GM19043 (cell line): ENCODE results near the gene DIDO1.

ENCODE experiments used
- ATAC-seq: cut with Tn5 transposase; IDR thresholded peaks from one replicate; pipeline ENCODE4 v1.9.1; 2021; ENCODE audit warnings: low read depth; ENCODE audit not compliant: unreplicated experiment

DIDO1 gene

GRCh38 chr20:62926229-62927127 is at the start of gene DIDO1:
Gene DIDO1, minus strand, starts transcription at chr20:62926505.
- ATAC-seq, result peak; percentile 56

- ATAC-seq, result no peak
Measured at GRCh38 chr20:62975251-62975760, 49.0 kb upstream of the DIDO1 start.

GRCh38 chr20:62972845-62973745 is 46.8 kb upstream of the DIDO1 start:
- ATAC-seq, result no peak

GRCh38 chr20:62971950-62972844 is 45.9 kb upstream of the DIDO1 start:
- ATAC-seq, result no peak

DNA sequence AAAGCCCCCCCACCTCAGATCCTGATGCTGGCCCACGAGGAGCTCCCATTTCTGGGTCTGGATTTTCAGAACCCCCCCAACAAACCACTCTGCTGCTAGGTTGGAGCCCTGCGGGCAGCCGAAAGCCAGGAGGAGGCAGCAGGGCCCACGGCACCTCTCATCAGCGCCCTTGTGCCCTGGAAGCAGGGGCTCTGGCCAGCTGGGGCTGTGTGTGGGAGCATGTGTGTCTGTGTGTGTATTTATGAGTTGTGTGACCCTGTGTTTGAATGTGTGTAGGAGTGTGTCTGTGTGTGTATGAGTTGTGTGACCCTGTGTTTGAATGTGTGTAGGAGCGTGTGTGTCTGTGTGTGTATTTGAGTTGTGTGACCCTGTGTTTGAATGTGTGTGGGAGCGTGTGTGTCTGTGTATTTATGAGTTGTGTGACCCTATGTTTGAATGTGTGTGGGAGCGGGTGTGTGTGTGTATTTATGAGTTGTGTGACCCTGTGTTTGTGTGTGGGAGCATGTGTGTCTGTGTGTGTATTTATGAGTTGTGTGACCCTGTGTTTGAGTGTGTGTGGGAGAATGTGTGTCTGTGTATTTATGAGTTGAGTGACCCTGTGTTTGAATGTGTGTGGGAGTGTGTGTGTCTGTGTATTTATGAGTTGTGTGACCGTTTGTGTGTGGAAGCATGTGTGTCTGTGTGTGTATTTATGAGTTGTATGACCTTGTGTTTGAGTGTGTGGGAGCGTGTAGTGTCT is 45.1 kb upstream of the DIDO1 start:
- ATAC-seq, result no peak

GRCh38 chr20:62970307-62971210 is 44.3 kb upstream of the DIDO1 start:
- ATAC-seq, result no peak

- ATAC-seq, result no peak
Measured at GRCh38 chr20:62969939-62970306, 43.6 kb upstream of the DIDO1 start.

DNA sequence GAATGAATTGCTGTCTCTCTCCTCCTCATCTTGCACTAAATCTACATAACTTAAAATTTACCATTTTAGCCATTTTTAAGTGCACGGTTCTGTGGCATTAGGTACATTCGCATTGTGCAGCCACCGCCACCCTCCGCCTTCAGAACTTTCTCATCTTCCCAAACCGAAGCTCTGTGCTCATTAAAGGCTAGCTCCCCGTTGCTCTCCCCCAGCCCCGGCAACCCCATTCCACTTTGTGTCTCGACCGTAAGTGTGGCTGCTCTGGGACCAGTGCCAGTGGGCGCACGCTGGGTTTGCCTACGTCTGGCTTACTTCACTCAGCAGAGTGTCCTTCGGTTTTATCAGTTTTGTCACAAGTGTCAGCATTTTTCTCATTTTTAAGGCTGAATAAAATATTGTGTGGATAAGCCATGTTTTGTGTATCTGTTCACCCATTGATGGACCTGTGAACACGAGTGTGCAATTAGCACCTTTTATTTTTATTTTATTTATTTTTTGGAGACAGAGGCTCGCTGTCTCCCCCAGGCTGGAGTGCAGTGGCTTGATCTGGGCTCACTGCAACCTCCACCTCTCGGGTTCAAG is 43.0 kb upstream of the DIDO1 start:
- no peak for ATAC-seq

DNA sequence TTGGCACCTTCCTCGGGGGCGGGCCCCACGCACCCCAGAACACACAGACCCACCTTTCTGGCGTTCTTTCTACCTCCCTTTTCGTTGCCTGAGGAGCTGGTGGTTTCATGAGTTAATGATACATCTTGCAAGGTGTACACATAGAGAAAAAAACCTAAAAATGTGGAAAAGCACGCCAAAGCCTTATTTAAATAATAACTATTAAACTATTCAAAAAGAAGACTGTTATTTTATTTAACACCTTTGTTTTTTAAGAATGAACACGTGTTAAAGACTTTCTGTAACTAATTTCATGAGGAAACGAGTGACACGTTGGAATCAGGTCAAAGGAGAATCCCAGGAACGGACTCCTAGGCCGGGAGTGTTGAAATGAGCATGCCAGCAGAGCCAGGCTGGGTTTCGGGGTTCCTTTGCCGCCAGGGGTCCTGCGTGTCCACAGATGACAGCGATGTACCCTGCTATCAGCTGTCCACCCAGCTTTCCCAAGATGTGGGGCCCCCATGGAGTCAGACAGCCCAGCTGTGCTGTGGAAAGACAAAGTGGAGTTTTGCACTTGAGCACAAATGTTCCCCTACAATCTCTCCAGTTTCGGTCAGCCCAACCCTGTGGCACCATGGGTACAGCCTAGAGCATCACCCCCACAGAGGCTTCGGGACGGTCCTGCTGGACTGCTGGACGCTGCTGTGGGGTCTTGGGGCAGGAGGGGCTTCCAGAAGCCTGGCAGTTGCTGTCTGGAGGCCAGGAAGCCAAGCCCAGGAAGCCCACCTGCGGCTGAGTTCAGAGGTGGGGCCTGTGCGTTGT is 42.3 kb upstream of the DIDO1 start:
- ATAC-seq, result no peak

DNA sequence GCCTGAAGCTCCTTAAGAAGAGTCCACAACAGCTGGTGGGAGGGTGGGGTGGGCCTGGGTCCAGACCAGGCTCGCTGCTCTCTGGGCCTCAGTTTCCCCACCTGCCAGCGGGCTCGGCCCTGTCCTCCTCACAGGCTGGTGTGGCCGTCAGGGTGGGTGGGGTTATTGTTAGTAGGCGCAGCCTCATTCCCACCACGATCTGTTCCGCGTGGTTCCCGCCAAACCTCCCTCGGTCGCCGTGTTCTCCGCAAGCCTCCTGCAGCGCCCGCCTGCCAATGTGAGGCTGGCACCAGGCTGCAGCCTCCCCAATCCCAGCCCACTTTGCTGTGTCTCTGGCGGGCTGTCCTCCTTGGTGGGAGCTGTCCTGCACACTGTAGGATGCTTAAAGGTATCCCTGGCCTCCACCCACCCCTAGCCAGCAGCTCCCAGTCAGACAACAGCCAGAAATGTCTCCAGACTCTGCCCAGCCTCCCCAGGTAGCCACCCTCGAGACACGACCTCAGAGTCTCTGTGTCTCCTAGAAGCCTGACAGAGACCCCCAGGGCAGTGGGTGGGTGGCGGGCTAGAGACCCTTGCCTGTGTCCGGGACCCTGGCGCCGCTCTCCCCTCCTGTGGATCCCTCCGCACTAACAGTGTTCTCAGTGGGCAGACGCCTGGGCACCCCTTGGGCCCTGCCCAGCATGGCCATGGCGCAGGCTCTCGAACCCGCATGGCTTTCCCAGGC is 41.5 kb upstream of the DIDO1 start:
- ATAC-seq, result no peak

GRCh38 chr20:62967149-62967501 is 40.8 kb upstream of the DIDO1 start:
- ATAC-seq, result no peak

DNA sequence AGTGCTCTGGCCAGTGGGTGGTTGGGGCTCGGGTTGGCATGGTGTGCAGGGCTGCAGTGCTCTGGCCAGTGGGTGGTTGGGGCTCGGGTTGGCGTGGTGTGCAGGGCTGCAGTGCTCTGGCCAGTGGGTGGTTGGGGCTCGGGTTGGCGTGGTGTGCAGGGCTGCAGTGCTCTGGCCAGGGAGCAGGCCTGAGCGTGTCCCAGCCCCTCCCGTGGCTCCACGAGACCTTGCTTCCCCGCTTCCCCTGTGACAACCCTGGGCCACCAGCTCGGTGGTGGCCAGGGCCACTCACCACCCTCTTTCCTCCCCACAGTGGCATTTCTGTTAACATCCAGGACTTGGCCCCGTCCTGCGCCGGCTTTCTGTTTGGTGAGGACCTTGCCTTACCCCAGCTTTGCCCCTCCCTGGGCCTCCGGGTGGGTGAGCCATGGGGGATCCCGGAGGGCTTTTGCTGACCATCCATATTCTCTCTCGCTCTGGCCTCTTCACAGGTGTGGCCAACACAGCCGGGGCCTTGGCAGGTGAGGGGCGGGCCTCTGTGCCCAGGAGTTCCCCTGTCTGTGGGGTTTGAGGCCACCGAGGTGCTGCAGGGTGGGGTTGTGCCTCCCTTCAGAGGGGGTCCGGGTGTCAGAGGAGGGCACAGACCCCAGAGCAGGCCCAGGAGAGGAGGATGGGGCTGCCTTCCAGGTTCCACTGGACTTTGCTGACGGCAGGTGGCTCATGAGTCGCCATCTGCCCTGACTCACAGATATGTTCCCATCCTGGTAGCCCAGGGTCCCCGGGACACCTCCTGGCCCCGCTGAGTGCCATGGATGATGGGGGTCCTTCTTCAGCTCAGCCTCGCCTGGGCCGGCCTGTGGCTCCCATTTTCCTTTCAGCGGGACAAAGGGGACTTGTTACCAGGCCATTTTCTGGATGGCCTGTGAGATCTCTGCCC is 40.2 kb upstream of the DIDO1 start:
- no peak for ATAC-seq

DNA sequence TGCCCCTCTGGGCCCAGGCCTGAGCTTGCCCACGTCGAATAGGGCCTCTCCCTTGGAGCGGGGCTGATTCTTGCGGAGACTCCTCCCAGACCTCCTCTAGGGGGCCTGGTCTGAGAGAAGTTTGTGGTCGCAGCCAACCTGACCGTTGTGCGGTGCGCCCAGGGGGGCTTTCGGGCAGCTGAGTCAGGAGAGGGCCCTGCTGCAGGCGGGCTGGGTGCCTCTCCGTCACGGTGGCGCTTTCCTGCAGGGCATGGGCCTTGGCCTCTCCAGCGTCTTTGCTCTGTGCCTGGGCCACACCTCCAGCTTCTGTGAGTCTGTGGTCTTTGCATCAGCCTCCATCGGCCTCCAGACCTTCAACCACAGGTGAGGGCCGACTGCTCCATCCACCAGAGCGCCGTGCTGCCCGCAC is 39.1 kb upstream of the DIDO1 start:
- ATAC-seq, result no peak

DNA sequence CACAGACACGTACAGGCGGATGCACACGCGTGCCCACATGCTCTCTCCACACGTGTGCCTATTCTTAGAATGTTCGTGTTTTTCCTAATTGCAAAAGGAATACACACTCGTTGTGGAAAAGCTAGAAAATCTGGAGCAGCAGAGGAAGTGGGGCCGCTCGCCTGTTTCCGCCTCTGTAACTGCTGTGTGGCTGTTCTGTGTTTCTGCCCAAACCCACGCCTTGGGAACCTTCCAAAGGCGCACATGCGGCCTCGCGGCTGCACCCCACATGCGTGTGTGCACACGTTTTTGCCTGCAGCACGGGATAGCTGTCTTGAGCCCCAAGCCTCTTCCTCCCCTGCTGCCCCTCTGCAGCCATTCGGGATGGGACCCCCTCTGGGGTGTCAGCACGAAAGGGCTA is 38.4 kb upstream of the DIDO1 start:
- ATAC-seq, result no peak

DNA sequence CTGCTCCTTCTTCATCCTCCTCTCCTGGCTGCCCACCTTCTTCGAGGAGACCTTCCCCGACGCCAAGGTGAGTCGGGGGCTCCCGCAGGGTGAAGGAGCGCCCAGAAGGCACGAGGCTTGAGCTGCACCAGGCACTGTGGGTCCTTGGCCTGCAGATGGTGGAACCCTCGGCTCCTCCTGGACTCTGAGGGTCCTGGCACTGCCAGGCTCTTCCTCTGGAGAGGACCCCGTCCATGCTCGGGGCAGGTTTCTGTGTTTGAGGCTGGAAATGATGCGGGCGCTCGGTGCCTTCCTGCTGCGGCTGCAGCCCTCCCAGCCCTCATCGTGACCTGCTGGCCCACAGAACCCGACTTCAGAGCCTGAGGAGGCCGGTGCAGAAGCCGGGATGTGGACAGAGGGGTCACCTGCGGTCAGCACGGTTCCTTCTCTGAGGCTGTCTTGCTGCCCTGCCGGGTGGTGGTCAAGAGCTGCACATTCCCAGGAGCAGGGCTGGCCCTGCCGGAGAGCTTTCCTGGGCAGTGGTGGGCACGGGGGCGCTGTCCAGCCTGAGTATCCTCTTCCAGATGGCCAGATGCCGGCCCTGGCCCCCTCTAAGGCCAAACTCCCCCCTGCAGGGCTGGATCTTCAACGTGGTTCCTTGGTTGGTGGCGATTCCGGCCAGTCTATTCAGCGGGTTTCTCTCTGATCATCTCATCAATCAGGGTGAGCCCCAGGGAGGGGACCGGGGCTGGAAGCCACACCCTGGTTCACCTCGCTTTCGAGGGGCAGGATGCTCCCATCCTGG is 37.5 kb upstream of the DIDO1 start:
- ATAC-seq, result no peak
